Measurements from ENCODE around the gene LYZL4. TPM values are rescaled to one million over a fixed set of nuclear protein-coding genes. Genes with fewer than 3 reads are reported as not detected.

LYZL4 gene
- total RNA-seq, 1 experiment from 2014 or later: not detected

DNA sequence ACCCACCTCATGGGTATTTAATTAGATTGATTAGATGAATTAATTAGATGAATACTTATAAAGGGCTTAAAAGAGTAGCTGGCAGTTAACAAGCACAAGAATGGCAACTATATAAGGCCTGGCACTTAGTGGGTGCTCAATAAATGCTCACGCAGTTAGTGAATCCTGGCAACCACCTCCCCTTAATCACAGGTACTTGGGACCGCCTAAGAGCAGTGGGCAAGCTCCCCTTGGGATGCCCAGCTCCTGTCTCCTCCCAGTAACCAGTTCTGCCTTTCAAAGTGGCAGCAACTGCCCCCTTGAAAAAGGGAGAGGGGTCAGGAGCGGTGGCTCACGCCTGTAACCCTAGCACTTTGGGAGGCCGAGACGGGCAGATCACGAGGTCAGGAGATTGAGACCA lies 4.6 kb downstream of the LYZL4 start:
- Histone ChIP-seq H3K4me2 (ENCODE audit: low read length) (no peak overlapping the region), H4K20me1 (ENCODE audit: low read length) (no peaks in the 10 kb centered on the region), H3K9me3 (ENCODE audit: low read length) (no peaks in the 10 kb centered on the region), H2AFZ (ENCODE audit: low read length) (no peak overlapping the region), H3K9ac (ENCODE audit: low read length) (no peak overlapping the region), H3K79me2 (ENCODE audit: low read length) (no peaks in the 10 kb centered on the region), H3K27ac (ENCODE audit: low read length) (no peak overlapping the region), H3F3A (ENCODE audit: low read length, unreplicated experiment) (no peaks in the 10 kb centered on the region), H3K4me1 (ENCODE audit: insufficient read depth, low read length) (no peaks in the 10 kb centered on the region), H3K4me3 (ENCODE audit: low read length) (no peak overlapping the region), H3K36me3 (ENCODE audit: low read depth, low read length) (no peaks in the 10 kb centered on the region), H3K27me3 (ENCODE audit: low read length) (peaks cover 25% of the 10 kb centered on the region), H3K9me2 (replicated peaks; ENCODE audit: low read length) (no peaks in the 10 kb centered on the region)
- ATAC-seq (no peak), DNase-seq (no peak)
- no TSS peak for BruUV-seq (replicated peaks)
- TF ChIP-seq CTCF (conservative IDR thresholded peaks at IDR 0.05; ENCODE audit: low read depth, low read length) (no peak), EZH2 (IDR thresholded peaks at IDR 0.05; ENCODE audit: low read length, unreplicated experiment) (no peak), EZH2phosphoT487 (IDR thresholded peaks at IDR 0.05; ENCODE audit: borderline replicate concordance, low read length) (no peak)
- intact Hi-C loops (cut with micrococcal nuclease): no loop called here
- ChIA-PET CTCF (no interaction called here), POLR2A (ENCODE audit: unreplicated experiment) (no interaction called here)

GRCh38 chr3:42403737-42404136 lies 6.7 kb downstream of the LYZL4 start:
- no peaks in the 10 kb centered on the region for H3K9me2 ChIP-seq (replicated peaks; ENCODE audit: low read length)
- CTCF ChIA-PET: no interaction called here
- no peak for ATAC-seq
- H3K79me2 ChIP-seq (ENCODE audit: low read length): no peaks in the 10 kb centered on the region
- no peaks in the 10 kb centered on the region for H3K4me1 ChIP-seq (ENCODE audit: insufficient read depth, low read length)
- DNase-seq: no peak
- no peak overlapping the region for H2AFZ ChIP-seq (ENCODE audit: low read length)
- no peaks in the 10 kb centered on the region for H3K36me3 ChIP-seq (ENCODE audit: low read depth, low read length)
- H3K27me3 ChIP-seq (ENCODE audit: low read length): peaks cover 8% of the 10 kb centered on the region; the same call in 1 of the 2 replicates
- POLR2A ChIA-PET (ENCODE audit: unreplicated experiment): no interaction called here
- H3K27ac ChIP-seq (ENCODE audit: low read length): no peak overlapping the region
- TF ChIP-seq EZH2 (IDR thresholded peaks at IDR 0.05; ENCODE audit: low read length, unreplicated experiment) (no peak), EZH2phosphoT487 (IDR thresholded peaks at IDR 0.05; ENCODE audit: borderline replicate concordance, low read length) (no peak), CTCF (conservative IDR thresholded peaks at IDR 0.05; ENCODE audit: low read depth, low read length) (no peak)
- no peaks in the 10 kb centered on the region for H4K20me1 ChIP-seq (ENCODE audit: low read length)
- no peak overlapping the region for H3K4me2 ChIP-seq (ENCODE audit: low read length)
- no peaks in the 10 kb centered on the region for H3F3A ChIP-seq (ENCODE audit: low read length, unreplicated experiment)
- no peaks in the 10 kb centered on the region for H3K9me3 ChIP-seq (ENCODE audit: low read length)
- H3K9ac ChIP-seq (ENCODE audit: low read length): no peak overlapping the region
- no peak overlapping the region for H3K4me3 ChIP-seq (ENCODE audit: low read length)
- intact Hi-C loops (cut with micrococcal nuclease): no loop called here
- no TSS peak for BruUV-seq (replicated peaks)

DNA sequence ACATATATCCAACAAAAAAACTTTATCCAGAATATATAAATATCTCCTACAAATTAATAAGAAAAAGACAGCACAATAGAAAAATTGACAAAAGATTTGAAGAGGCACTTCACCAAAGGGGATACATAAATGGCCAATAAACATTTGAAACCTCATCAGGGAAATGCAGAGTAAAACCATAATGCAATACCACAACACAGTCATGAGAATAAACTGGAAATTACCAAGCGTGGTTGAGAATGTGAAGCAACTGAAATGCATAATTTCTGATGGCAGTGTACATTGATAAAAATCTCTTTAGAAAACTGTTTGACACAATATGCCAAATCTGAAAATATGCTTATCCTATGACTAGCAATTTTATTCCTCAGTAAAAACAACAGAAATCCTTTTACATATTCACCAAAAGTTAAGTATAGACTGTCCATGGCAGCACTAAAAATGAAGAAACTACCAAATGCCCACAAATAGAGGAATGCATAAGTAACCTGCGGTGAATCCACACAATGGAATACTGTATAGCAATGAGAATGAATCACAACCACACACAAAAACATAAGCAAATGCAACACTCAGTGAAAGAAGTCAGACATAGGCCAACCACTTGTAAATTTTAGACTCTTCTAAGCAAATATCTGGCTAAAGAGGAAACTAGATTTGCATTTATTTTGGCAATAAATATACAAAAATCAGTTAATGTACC lies 7.9 kb downstream of the LYZL4 start:
- no peak for DNase-seq
- Histone ChIP-seq H3K9me3 (ENCODE audit: low read length) (no peaks in the 10 kb centered on the region), H3K4me2 (ENCODE audit: low read length) (no peak overlapping the region), H3K4me3 (ENCODE audit: low read length) (no peak overlapping the region), H4K20me1 (ENCODE audit: low read length) (no peaks in the 10 kb centered on the region), H3F3A (ENCODE audit: low read length, unreplicated experiment) (no peaks in the 10 kb centered on the region), H3K9me2 (replicated peaks; ENCODE audit: low read length) (no peaks in the 10 kb centered on the region), H3K9ac (ENCODE audit: low read length) (no peak overlapping the region), H3K36me3 (ENCODE audit: low read depth, low read length) (no peaks in the 10 kb centered on the region), H3K79me2 (ENCODE audit: low read length) (no peaks in the 10 kb centered on the region), H3K27me3 (ENCODE audit: low read length) (peaks cover 11% of the 10 kb centered on the region), H3K27ac (ENCODE audit: low read length) (no peak overlapping the region), H3K4me1 (ENCODE audit: insufficient read depth, low read length) (no peaks in the 10 kb centered on the region), H2AFZ (ENCODE audit: low read length) (no peak overlapping the region)
- intact Hi-C loops (cut with micrococcal nuclease): no loop called here
- no TSS peak for BruUV-seq (replicated peaks)
- POLR2A ChIA-PET (ENCODE audit: unreplicated experiment): no interaction called here
- no peak for TF ChIP-seq EZH2 (IDR thresholded peaks at IDR 0.05; ENCODE audit: low read length, unreplicated experiment)
- no peak for TF ChIP-seq CTCF (conservative IDR thresholded peaks at IDR 0.05; ENCODE audit: low read depth, low read length)
- TF ChIP-seq EZH2phosphoT487 (IDR thresholded peaks at IDR 0.05; ENCODE audit: borderline replicate concordance, low read length): no peak
- CTCF ChIA-PET: no interaction called here
- no peak for ATAC-seq
